SU-DHL-6 (cell line): ENCODE measurements around the gene LMX1A.

ENCODE experiments used
- H2AFZ ChIP-seq: fragments of 200-600 bp; sonication (generic); 2 replicates; pipeline ENCODE4 v1.6.1; 2014; ENCODE audit warnings: low read depth, mild to moderate bottlenecking, moderate library complexity, mixed read lengths, antibody characterized with exemption, low read length; ENCODE audit not compliant: severe bottlenecking
- H3F3A ChIP-seq: fragments of 200-600 bp; shearing (Covaris generic); 2 replicates; pipeline ENCODE4 v1.6.0; 2016; ENCODE audit warnings: antibody characterized with exemption, mild to moderate bottlenecking; ENCODE audit not compliant: insufficient read depth
- H3K27ac ChIP-seq: fragments of 200-600 bp; sonication (generic); 2 replicates; pipeline ENCODE4 v1.5.1; 2016; ENCODE audit warnings: low read depth, mild to moderate bottlenecking, low read length, moderate library complexity, mixed read lengths
- H3K27me3 ChIP-seq: fragments of 200-600 bp; sonication (generic), shearing (Covaris generic); 2 replicates; pipeline ENCODE4 v1.6.0; 2014; ENCODE audit warnings: mild to moderate bottlenecking, low read length
- H3K36me3 ChIP-seq: fragments of 200-600 bp; sonication (generic); 2 replicates; pipeline ENCODE4 v1.6.1; 2014; ENCODE audit warnings: mild to moderate bottlenecking, low read length, mixed read lengths
- H3K4me2 ChIP-seq: fragments of 300-600, 200-600 bp; shearing (Covaris generic), sonication (generic); 2 replicates; pipeline ENCODE4 v1.6.0; 2014; ENCODE audit warnings: low read length, low read depth, mild to moderate bottlenecking; ENCODE audit not compliant: poor library complexity, severe bottlenecking
- H3K4me3 ChIP-seq: fragments of 200-600 bp; sonication (generic); 2 replicates; pipeline ENCODE4 v1.5.1; 2014; ENCODE audit warnings: antibody characterized with exemption, low read length, mild to moderate bottlenecking, mixed read lengths; ENCODE audit not compliant: insufficient read depth, poor library complexity, severe bottlenecking
- H3K79me2 ChIP-seq: fragments of 200-600 bp; sonication (generic); 2 replicates; pipeline ENCODE4 v1.6.1; 2014; ENCODE audit warnings: mild to moderate bottlenecking, low read length, moderate library complexity; ENCODE audit not compliant: insufficient read depth
- H3K9ac ChIP-seq: fragments of 200-600 bp; sonication (generic); 2 replicates; pipeline ENCODE4 v1.7.0; 2014; ENCODE audit warnings: mild to moderate bottlenecking, low read length
- H3K9me2 ChIP-seq: fragments of 200-600 bp; sonication (generic); replicated peaks from 2 replicates; pipeline ENCODE4 v1.6.1; 2014; ENCODE audit warnings: low read length; ENCODE audit not compliant: insufficient read depth
- H3K9me3 ChIP-seq: fragments of 200-600 bp; sonication (generic); 2 replicates; pipeline ENCODE4 v1.6.1; 2014; ENCODE audit warnings: low read length, mixed read lengths; ENCODE audit not compliant: insufficient read depth
- H4K20me1 ChIP-seq: fragments of 200-600 bp; sonication (generic); 2 replicates; pipeline ENCODE4 v1.6.1; 2014; ENCODE audit warnings: low read depth, mild to moderate bottlenecking, antibody characterized with exemption, low read length, moderate library complexity, mixed read lengths
- CTCF ChIP-seq: fragments of 200-600 bp; sonication (generic); IDR thresholded peaks from one replicate; pipeline ENCODE4 v1.5.1; 2017; ENCODE audit warnings: antibody characterized with exemption, mild to moderate bottlenecking, low read length, moderate library complexity; ENCODE audit not compliant: insufficient read depth, poor library complexity, severe bottlenecking
- EZH2phosphoT487 ChIP-seq: fragments of 200-600 bp; sonication (generic), shearing (Covaris generic); conservative IDR thresholded peaks from 2 replicates; pipeline ENCODE4 v1.6.1; 2018; ENCODE audit warnings: mild to moderate bottlenecking, antibody characterized with exemption, low read length, moderate library complexity, mixed read lengths

The LMX1A gene

GRCh38 chr1:165387505-165387904 is 31.0 kb upstream of the LMX1A start:
- Histone ChIP-seq H3K4me3 (no peak overlapping the region), H3K9ac (no peak overlapping the region), H3K9me3 (no peaks in the 10 kb centered on the region), H3K79me2 (no peaks in the 10 kb centered on the region), H3K36me3 (no peaks in the 10 kb centered on the region), H3K27ac (no peak overlapping the region), H3F3A (no peaks in the 10 kb centered on the region), H3K27me3 (no peaks in the 10 kb centered on the region), H3K9me2 (no peaks in the 10 kb centered on the region), H4K20me1 (no peaks in the 10 kb centered on the region), H2AFZ (no peak overlapping the region), H3K4me2 (no peak overlapping the region)
- TF ChIP-seq EZH2phosphoT487 (no peak), CTCF (no peak)

DNA sequence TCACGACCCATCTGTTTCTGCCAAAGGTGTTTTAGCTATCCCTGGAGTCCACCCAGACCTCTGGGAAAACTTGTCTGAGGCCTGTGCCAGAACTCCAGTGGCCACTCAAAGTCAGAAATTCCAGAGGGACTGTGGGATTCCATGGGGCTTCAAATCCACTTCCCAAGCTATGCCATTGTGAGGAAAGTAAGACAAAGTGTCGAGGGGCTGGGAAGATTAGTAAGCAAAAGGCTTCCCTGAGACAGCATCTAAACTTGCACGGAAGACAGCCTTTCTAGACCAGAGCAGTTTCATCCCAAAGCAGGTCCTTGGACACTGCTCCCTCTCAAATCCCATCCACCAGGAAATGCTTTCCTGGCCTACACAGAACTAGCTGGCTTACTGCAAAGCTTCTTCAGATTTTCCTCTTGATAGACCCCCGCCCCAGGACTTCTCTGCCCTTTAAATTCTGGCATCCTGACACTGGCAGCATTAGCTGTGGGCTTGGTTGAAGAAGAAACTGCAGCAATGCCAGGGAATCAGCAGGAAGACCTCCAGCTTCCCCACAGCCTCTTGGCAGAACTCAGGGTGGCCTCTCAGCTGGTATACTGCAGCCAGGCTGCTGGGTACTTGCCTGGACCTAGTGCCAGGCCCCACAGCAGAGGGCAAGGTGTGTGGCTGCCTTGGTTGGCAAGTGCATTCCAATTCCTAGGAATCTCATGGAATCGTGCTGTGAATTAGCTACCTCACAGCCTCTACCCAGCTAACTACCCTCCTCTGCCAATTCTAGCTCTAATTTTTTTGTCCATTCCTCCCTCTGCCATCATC is 27.3 kb upstream of the LMX1A start:
- Histone ChIP-seq H3K4me2 (no peak overlapping the region), H3K9ac (no peak overlapping the region), H2AFZ (no peak overlapping the region), H3K27ac (no peak overlapping the region), H3K9me3 (no peaks in the 10 kb centered on the region), H3K4me3 (no peak overlapping the region), H3K27me3 (no peaks in the 10 kb centered on the region), H3K79me2 (no peaks in the 10 kb centered on the region), H3K9me2 (no peaks in the 10 kb centered on the region), H3K36me3 (no peaks in the 10 kb centered on the region), H3F3A (no peaks in the 10 kb centered on the region), H4K20me1 (no peaks in the 10 kb centered on the region)
- TF ChIP-seq CTCF: no peak
- no peak for TF ChIP-seq EZH2phosphoT487

DNA sequence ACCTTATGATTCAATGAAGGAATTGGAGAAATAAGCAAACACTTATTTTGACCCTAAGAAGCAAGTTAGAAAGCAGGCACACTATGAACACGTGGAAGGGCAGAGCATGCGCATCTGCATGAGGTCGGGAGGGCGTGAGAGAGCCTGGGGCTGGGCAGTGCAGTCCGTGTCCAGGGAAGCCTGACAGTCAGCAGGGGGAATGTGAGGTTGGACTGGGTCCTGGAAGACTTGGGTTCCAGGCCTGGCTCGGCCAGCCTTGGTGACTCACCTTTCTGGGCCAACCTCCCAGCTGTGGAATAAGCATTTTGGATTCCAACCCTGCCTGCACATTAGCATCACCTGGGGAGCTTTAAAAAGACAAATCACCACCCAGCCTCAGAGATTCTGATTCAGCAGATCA is 26.6 kb upstream of the LMX1A start:
- no peaks in the 10 kb centered on the region for H3K9me3 ChIP-seq
- no peaks in the 10 kb centered on the region for H3K9me2 ChIP-seq
- H3K27me3 ChIP-seq: no peaks in the 10 kb centered on the region
- H3K27ac ChIP-seq: no peak overlapping the region
- no peak overlapping the region for H3K9ac ChIP-seq
- TF ChIP-seq CTCF: no peak
- no peaks in the 10 kb centered on the region for H3K36me3 ChIP-seq
- H4K20me1 ChIP-seq: no peaks in the 10 kb centered on the region
- no peak overlapping the region for H3K4me2 ChIP-seq
- no peaks in the 10 kb centered on the region for H3K79me2 ChIP-seq
- H3K4me3 ChIP-seq: no peak overlapping the region
- no peaks in the 10 kb centered on the region for H3F3A ChIP-seq
- no peak overlapping the region for H2AFZ ChIP-seq
